Endothelial cell (in vitro differentiated cells): ENCODE measurements around the gene EPO. TPM values are rescaled to one million over a fixed set of nuclear protein-coding genes. Genes with fewer than 3 reads are reported as not detected.

Experiments used
- DNase-seq: peaks from one replicate; pipeline ENCODE4 v3.0.0; 2021; ENCODE audit warnings: low spot score
- H3K27ac Mint-ChIP-seq: one replicate; pipeline ENCODE4 v1.8.0; 2021; ENCODE audit warnings: mixed read lengths, inconsistent platforms; ENCODE audit not compliant: unreplicated experiment
- H3K27me3 Mint-ChIP-seq: one replicate; pipeline ENCODE4 v1.8.0; 2021; ENCODE audit warnings: mild to moderate bottlenecking, moderate library complexity, mixed read lengths, inconsistent platforms; ENCODE audit not compliant: unreplicated experiment
- H3K36me3 Mint-ChIP-seq: one replicate; pipeline ENCODE4 v1.8.0; 2021; ENCODE audit warnings: mild to moderate bottlenecking, low read depth, mixed read lengths, inconsistent platforms; ENCODE audit not compliant: unreplicated experiment
- H3K4me1 Mint-ChIP-seq: one replicate; pipeline ENCODE4 v1.8.0; 2021; ENCODE audit warnings: mild to moderate bottlenecking, mixed read lengths, inconsistent platforms; ENCODE audit not compliant: unreplicated experiment
- H3K4me3 Mint-ChIP-seq: one replicate; pipeline ENCODE4 v1.8.0; 2021; ENCODE audit warnings: mild to moderate bottlenecking, mixed read lengths, inconsistent platforms; ENCODE audit not compliant: unreplicated experiment
- H3K9me3 Mint-ChIP-seq: one replicate; pipeline ENCODE4 v1.8.0; 2021; ENCODE audit warnings: mixed read lengths, inconsistent platforms; ENCODE audit not compliant: unreplicated experiment
- CTCF ChIP-seq: fragments of 200-600 bp; sonication (generic); IDR thresholded peaks from one replicate; pipeline ENCODE4 v1.5.0; 2021; ENCODE audit warnings: antibody characterized with exemption; ENCODE audit not compliant: unreplicated experiment
- total RNA-seq: library from RNA; stranded (reverse); fragmentation: NEBNext Ultra II Directional; extraction: Animal tissue kit (Norgen Biotek cat#: 25700); gene quantifications from one replicate; pipeline ENCODE4 v1.2.1, GENCODE V29; 2021; ENCODE audit not compliant: unreplicated experiment

The EPO gene
- total RNA-seq, 1 donor from 2014 or later = 0.33 TPM

DNA sequence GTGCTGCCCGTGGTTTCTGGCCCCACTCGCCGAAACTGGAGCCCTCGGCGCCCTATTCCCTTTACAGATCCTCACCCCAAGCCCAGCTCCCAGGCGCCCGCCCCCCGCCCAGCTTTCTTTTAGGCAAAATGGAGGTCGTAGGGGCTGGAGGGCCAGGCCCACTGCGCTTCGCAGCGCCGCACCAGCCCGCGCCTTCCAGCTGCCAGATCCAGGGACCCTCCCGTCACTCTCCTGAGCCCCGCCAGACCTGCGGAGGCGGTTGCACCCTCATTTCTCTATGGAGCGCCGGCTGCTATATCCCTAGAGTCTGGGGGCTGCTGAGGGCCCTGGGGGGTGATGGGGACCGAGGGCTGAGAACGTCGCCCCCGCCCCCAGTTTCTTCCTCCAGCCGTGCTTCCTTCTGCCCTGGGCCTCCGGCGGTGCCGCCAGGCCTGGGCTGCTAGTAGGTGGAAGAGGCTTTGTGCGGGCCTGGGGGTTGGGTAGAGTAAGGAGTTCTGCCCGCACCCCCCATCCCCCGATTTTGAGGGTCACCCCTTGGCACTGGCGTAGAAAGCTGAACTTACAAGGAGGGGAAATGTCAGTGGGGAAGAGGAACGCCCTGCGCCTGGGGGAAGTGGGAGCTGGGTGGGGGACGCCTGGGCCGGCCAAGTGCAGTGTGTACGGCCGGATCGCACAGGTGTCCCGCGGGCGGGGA, 45.7 kb upstream of the EPO start:
- peaks cover 5% of the 10 kb centered on the region for H3K4me1 Mint-ChIP-seq
- no peak for TF ChIP-seq CTCF
- H3K27ac Mint-ChIP-seq = peak overlapping the region; percentile 74
- peaks cover 10% of the 10 kb centered on the region for H3K27me3 Mint-ChIP-seq
- H3K4me3 Mint-ChIP-seq = peak overlapping the region; percentile 97
- peaks cover 6% of the 10 kb centered on the region for H3K36me3 Mint-ChIP-seq
- DNase-seq = no peak
- H3K9me3 Mint-ChIP-seq = no peaks in the 10 kb centered on the region

DNA sequence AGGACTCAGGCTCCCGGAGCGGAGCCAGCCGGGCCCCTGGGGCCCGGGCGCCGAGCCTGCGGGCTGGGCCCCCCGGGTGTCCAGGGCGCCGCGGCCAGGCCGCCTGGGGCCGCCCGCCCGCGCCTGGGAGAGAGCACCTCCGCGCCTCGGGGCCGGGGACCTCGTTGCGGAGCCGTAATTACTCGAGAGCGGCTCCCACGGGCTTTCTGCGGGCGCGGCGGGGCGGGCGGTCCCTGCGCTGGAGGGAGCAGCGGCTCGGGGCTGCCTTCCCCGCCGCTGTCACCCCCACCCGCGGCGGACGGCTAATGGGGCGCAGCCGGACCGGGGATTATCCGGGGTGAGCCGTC, 45.2 kb upstream of the EPO start:
- Mint-ChIP-seq H3K27me3 (peaks cover 11% of the 10 kb centered on the region), H3K4me1 (peaks cover 5% of the 10 kb centered on the region), H3K36me3 (peaks cover 8% of the 10 kb centered on the region), H3K9me3 (no peaks in the 10 kb centered on the region), H3K27ac (no peak overlapping the region), H3K4me3 (peak overlapping the region; percentile 97)
- DNase-seq = peak; percentile 32
- TF ChIP-seq CTCF = no peak

GRCh38 chr7:100675581-100676350, 44.5 kb upstream of the EPO start:
- peak; percentile 57 for DNase-seq
- Mint-ChIP-seq H3K36me3 (peaks cover 12% of the 10 kb centered on the region), H3K4me1 (peaks cover 5% of the 10 kb centered on the region), H3K27ac (no peak overlapping the region), H3K4me3 (peak overlapping the region; percentile 85), H3K9me3 (no peaks in the 10 kb centered on the region), H3K27me3 (peaks cover 12% of the 10 kb centered on the region)
- TF ChIP-seq CTCF = no peak

GRCh38 chr7:100676501-100677306, 43.6 kb upstream of the EPO start:
- no peak for DNase-seq
- H3K4me1 Mint-ChIP-seq = peaks cover 5% of the 10 kb centered on the region
- no peaks in the 10 kb centered on the region for H3K9me3 Mint-ChIP-seq
- TF ChIP-seq CTCF = no peak
- peak overlapping the region; percentile 88 for H3K4me3 Mint-ChIP-seq
- peak overlapping the region; percentile 55 for H3K27ac Mint-ChIP-seq
- peaks cover 12% of the 10 kb centered on the region for H3K36me3 Mint-ChIP-seq
- peaks cover 12% of the 10 kb centered on the region for H3K27me3 Mint-ChIP-seq
